GM21529 (cell line): ENCODE data around the gene SORCS1.
"Not testable (repeated sequence)": the region's sequence is repeated elsewhere in the genome, so short reads cannot be mapped to it uniquely, and the experiment has no call there.

ENCODE experiments used
- ATAC-seq: cut with Tn5 transposase; IDR thresholded peaks from one replicate; pipeline ENCODE4 v1.9.1; 2021; ENCODE audit not compliant: unreplicated experiment

Gene SORCS1

GRCh38 chr10:107054469-107055156 lies 109.9 kb downstream of the SORCS1 start:
- no peak for ATAC-seq

GRCh38 chr10:107051769-107052168 lies 112.7 kb downstream of the SORCS1 start:
- no peak for ATAC-seq

- ATAC-seq, result no peak
Measured at GRCh38 chr10:107043461-107043860, 121.0 kb downstream of the SORCS1 start.

GRCh38 chr10:107037192-107038122 lies 127.0 kb downstream of the SORCS1 start:
- ATAC-seq, result no peak

- no peak for ATAC-seq
Measured at GRCh38 chr10:107033799-107034422, 130.6 kb downstream of the SORCS1 start.

GRCh38 chr10:107032700-107033401 lies 131.7 kb downstream of the SORCS1 start:
- ATAC-seq, result no peak

- ATAC-seq, result no peak
Measured at GRCh38 chr10:107031931-107032699, 132.4 kb downstream of the SORCS1 start.

GRCh38 chr10:107028236-107028635 lies 136.3 kb downstream of the SORCS1 start:
- no peak for ATAC-seq

GRCh38 chr10:107025676-107026075 lies 138.8 kb downstream of the SORCS1 start:
- ATAC-seq, result no peak

- not testable (repeated sequence) for ATAC-seq
Measured at GRCh38 chr10:107024033-107024432, 140.5 kb downstream of the SORCS1 start.

GRCh38 chr10:107022600-107023354 lies 141.7 kb downstream of the SORCS1 start:
- ATAC-seq, result no peak

- ATAC-seq, result no peak
Measured at GRCh38 chr10:107019154-107019553, 145.4 kb downstream of the SORCS1 start.

GRCh38 chr10:107013258-107014006 lies 151.1 kb downstream of the SORCS1 start:
- no peak for ATAC-seq

GRCh38 chr10:107011992-107012391 lies 152.5 kb downstream of the SORCS1 start:
- ATAC-seq, result no peak

- no peak for ATAC-seq
Measured at GRCh38 chr10:107011105-107011504, 153.4 kb downstream of the SORCS1 start.

GRCh38 chr10:107010531-107010930 lies 154.0 kb downstream of the SORCS1 start:
- ATAC-seq, result no peak

- ATAC-seq, result no peak
Measured at GRCh38 chr10:107004362-107004761, 160.1 kb downstream of the SORCS1 start.

- ATAC-seq, result no peak
Measured at GRCh38 chr10:107002068-107002467, 162.4 kb downstream of the SORCS1 start.
